Esophagus squamous epithelium (tissue), 4 donors: ENCODE data around the gene AP2A2.

Experiments used
- POLR2A ChIP-seq, 4 donors: fragments of 450-650 bp; IDR thresholded peaks; one replicate each; pipeline ENCODE4 v1.6.1; 2017; ENCODE audit warnings: antibody characterized with exemption in 4 of 4, mild to moderate bottlenecking in 4 of 4, moderate library complexity in 3 of 4
- TF ChIP-seq, protein P1 (sequence below), 6 experiments: fragments of 450-650 bp in 4 of 6; fragments of 200-600 bp in 2 of 6; sonication (generic) in 2 of 6; IDR thresholded peaks; one replicate each; pipeline ENCODE4 v1.5.1; 2016 to 2019; ENCODE audit warnings: antibody characterized with exemption in 6 of 6, mild to moderate bottlenecking in 4 of 6, moderate library complexity in 4 of 6

DNA sequence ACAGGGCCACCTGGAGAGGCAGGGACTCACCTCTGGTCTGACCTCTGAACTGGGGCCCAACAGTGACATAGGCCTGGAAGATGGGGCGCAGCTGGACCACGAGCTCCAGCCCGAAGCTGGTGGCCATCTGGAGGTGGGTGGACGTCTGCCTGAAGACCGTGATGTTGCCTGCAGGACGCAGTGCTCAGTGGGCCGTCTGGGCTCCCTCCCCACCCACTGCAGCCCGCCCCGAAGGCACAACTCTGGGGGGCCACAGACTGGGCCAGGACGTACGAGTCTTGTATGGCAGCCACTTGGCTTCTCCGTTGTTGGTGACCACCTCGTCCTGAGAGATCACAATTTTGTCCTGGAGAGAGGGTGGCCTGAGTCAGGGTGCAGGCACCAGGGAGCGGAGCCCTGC lies 102.9 kb downstream of the AP2A2 start:
- TF ChIP-seq, protein P1, sequence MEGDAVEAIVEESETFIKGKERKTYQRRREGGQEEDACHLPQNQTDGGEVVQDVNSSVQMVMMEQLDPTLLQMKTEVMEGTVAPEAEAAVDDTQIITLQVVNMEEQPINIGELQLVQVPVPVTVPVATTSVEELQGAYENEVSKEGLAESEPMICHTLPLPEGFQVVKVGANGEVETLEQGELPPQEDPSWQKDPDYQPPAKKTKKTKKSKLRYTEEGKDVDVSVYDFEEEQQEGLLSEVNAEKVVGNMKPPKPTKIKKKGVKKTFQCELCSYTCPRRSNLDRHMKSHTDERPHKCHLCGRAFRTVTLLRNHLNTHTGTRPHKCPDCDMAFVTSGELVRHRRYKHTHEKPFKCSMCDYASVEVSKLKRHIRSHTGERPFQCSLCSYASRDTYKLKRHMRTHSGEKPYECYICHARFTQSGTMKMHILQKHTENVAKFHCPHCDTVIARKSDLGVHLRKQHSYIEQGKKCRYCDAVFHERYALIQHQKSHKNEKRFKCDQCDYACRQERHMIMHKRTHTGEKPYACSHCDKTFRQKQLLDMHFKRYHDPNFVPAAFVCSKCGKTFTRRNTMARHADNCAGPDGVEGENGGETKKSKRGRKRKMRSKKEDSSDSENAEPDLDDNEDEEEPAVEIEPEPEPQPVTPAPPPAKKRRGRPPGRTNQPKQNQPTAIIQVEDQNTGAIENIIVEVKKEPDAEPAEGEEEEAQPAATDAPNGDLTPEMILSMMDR (IDR thresholded peaks at IDR 0.05): no peak
- TF ChIP-seq POLR2A (IDR thresholded peaks at IDR 0.05): no peak
